HG03280 (cell line): Measurements from ENCODE around the gene DMD.
"Not testable (repeated sequence)": the region's sequence is repeated elsewhere in the genome, so short reads cannot be mapped to it uniquely, and the experiment has no call there.

Experiments
- ATAC-seq: cut with Tn5 transposase; IDR thresholded peaks from one replicate; pipeline ENCODE4 v1.9.1; 2021; ENCODE audit warnings: mild to moderate bottlenecking, moderate library complexity; ENCODE audit not compliant: unreplicated experiment

Gene DMD

DNA sequence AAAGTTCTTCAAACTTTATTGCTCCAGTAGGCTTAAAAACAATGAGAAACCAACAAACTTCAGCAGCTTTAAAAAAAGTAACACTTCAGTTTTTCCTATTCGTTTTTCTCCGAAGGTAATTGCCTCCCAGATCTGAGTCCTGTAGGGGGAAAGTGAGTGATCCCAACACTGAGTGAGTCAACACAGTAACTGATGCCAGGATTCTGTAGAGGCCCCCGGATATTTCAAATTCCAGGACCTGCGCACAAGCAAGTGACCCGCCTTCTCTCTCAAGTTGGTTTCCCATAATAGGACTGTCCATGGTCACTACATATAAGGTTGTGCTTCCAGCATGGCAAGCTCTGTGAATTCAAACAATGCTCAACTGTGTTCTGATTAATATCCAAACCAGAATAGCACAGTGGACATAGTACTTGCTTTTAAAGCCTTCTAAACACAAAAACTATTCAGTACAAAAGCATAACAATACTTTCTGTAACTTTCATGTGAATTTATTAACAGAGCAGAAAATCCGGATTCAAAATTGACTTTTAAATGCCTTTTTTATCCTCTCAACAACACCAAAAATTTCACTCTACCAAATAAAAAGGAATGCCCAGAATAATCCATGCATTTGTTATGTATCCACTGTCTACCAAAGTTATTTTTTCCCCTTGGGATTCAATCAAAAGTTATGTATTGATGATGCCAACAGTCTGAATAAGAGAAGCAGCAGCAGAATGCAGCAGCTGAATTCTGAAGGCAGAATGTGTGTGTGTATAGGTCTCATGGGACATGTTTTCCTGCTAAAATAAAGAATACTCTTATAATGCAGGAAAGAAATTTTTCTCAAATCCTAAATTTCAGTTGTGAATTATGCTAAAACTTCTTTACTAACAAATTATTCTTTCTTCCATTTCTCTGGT is at the start of gene DMD:
Gene DMD (minus strand): TSS at position 194 of the 905 bp plus-strand sequence. CDS start 237 bp downstream, outside the sequence.
- no peak for ATAC-seq

DNA sequence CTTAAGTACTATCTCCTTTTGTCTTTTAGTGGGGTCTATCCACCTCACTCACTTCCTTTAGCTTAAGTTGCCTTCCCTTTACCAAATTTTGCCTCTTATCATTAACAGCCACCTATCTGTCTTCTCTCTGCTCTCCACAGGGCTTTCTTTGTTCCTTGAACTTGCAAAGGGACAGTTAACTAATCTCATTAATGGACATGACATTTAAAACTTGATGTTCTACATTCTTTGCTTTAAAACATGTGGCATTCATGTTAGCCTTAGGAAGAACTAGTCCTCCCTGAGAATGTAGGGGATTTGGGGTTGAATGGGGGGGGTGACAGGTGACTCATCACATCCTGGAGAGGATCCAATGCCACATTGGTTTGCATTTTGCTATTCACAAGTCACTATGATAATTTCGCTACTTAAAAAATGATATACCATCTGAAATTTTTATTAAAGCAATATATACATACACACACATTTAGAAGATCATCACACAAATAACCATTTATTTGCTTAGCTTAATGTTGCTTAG is 41.0 kb upstream of the DMD start:
- ATAC-seq, result no peak

DNA sequence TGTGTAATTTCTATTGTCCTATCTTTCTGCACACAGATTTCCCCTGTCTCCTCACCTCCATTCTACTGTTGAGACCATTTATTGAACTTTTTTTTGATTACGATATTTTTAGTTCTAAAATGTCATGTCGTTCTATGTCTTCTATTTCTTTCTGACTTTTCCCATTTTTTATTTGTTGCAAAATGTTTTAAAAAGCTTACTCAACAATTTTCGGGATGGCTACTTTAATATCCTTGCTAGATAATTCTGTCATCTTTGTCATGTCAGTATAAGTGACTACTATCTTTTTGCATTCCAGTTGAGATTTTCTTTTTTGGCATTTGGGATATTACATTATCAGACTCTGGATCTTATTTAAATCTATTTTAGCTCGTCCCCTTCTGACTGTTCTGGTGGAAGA is 7.5 kb upstream of the DMD start:
- no peak for ATAC-seq

DNA sequence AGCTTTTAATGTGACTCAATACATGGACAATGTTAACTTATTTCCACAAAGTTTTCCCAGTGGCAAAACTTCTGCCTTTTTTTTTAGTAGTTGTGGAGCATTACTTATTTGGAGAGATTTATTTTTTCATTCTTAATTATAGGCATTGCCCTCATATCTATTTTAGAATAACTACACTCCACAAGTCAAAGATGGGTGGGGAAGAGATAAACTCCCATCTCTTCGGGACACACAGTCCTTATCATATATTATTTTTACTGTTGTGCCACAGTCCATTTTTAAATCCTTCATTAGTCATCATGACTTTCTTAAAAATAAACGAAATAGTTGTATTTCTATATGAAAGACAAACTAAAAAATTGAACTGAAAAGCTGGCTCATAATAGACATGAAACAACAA is 1.2 kb downstream of the DMD start:
- ATAC-seq, result no peak

DNA sequence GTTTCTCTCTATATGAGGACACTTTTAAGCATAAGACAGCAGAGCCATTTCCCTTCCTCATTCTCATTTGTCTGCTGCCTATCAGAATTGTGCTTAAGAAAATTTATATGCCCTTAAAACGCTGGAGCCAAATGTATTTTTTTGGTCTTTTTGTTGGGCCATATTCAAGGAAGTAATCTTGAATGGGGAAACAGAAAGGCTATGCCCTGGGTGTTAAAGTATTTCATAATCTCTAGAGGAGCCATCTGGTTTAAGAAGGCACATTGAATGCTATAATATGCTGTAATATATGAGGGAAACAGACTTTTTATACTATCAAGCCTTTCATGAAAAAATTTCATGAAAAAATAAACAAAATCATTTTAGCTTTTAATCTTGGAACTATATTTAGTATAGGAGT is 4.3 kb downstream of the DMD start:
- ATAC-seq, result no peak

DNA sequence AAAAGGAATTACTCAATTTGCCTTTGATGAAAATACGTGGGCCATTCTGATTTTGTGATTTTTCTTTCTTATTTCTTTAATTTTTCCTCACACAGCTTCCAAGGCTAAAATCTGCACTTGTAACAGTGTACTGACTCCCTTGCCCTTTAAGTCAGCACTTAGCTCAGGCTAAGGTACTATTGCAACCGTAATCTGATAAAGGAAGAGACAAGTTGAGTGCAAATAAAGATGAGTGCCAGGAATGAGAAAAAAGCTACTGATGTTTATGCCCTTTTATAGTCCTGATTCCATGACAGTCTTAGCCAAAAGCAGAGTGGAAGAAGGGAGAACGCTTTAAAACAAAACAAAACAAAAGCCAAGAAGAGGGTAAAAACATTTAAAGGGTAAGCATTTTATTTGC is 6.0 kb downstream of the DMD start:
- ATAC-seq, result no peak

DNA sequence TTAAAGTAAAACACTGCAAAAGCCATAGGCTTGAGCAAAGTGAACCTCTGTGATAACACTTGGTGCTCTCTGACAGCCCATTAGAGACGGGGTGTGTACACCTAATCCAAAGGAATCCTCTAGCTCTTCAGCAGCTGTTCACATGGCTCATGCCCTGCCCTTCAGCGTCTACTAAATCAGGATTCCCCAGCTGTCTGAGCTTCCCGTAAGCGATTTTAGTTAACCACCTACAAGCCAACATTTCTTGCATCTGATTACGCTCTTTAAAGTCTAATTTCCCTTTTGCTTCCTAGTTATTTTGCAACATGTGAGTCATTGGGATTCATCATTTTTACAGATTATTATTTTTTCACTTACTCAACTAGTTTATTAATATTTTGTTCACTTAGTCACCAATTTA is 6.5 kb downstream of the DMD start:
- no peak for ATAC-seq

DNA sequence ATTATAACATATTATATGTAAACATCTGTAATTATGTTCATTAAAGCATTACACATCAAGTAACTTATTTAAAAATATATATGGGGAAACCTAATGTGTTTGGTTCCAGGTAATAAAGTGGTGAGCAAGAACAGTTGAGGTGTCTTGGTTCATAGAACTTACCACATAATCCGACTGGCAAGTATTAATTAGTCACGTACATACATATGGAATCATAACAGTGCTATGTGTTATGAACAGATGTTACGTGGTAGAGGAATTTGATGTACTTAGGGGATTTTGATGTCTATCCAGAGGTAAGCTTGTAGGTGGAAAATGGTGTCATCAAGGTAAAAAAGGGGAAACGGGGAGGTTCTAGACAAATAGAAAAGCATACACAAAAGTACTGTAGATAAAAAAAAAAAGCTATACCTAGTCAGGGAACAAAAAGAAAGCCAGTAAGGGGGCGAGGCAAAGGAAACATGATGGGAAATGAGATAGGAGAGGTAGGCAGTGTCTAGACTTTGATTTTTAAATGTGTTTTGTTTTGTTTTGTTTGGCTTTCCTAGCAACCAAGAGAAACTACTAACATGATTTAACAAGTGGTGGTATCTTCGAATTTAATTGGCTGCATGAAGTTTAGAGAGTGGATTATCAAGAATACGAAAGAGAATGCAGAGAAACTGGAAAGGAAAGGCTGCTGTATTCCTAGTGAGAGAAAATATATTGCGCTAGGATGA is 12.6 kb downstream of the DMD start:
- no peak for ATAC-seq

DNA sequence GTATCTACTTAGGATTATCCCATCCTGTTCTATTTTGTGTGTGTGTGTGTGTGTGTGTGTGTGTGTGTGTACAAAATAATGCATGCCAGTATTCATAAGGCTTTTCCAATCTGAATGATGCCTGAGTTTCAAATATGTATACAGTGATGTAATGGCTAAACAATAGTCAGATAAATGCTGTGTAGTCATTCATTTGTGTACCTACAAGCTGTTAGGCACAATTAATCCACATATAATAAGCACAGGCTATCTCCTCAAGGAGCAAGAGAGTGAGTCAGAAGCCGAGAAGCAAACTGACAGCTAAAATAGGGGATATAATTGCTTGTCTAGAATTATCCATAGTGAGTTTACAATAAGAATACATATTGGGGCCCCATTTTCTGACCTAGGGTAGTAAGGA is 15.7 kb downstream of the DMD start:
- ATAC-seq, result no peak

DNA sequence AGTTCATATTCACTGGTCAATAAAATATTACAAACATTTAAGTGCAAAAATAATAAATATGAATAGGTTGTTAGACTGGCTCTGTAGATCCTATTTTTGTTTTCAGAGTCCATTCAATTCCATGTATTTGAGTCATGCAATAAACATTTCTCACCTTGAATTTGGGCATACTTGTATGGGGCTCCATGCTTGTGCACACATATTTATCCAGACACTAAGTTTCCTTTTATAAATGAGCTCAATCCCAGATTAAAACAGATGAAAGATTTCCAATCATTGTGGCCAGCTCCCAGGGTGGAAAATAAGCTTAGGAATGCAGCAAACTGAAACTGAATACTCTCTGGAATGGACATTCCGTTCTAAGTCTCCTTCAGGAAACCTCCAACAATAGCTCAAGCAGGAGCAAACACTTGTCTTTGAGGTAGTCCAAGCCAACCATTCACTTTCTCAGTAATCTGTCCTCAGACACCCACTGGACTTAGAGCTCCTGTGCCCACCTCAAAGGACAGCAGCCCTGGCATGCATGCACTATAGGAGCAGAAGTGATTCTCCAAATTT is 16.4 kb downstream of the DMD start:
- ATAC-seq, result no peak

DNA sequence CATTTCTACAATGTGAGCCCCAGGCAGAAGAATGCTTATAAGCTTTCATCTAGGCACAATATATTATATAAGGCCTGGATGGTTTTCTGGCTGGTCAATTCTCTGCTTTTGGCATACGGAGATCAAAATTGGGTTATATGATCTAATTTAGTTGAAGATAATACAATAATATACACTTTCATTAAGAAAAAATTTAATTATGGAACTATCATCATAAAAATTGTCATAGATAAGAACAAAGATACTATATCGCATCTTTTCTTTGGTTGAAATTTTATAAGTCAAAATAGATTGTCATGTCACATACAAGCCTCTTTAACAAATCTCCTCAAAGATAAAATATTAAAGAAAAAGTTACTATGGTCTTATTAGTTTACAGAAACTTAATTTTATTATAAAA is 17.1 kb downstream of the DMD start:
- no peak for ATAC-seq

DNA sequence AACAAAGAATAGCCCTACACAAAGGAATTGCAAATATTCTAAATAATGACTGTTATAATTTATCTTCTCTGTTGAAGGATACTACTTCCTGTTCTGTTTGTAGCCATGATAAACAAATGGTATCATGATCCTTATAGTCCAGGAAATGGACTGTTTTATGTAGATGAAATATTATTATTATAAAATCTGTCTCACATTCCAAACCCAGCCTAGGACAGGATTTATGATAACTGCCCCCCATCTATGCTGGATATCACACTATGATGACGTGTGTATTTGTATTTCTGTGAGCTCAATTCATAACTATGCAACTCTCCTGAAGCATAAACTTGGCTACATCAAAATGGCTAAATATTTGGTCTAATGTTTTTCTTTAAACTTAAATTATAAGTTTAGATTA is 21.3 kb downstream of the DMD start:
- no peak for ATAC-seq

DNA sequence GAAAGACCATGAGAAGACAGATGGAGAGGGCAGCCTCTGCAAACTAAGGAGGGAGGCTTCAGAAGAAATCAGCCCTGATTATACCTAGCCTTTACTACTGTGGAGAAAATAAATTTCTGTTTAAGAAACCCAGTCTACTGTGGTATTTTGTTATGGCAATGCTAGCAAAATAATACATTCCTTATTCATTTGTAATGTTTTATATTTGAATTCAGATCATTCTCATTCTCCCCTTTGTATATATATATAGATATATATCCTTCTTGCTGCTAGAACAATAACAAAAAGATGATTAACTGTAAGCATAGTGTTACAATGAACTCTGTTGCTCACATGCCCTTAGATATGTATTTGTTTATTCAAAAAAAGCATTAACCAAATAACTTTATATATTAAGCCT is 22.5 kb downstream of the DMD start:
- ATAC-seq, result no peak

DNA sequence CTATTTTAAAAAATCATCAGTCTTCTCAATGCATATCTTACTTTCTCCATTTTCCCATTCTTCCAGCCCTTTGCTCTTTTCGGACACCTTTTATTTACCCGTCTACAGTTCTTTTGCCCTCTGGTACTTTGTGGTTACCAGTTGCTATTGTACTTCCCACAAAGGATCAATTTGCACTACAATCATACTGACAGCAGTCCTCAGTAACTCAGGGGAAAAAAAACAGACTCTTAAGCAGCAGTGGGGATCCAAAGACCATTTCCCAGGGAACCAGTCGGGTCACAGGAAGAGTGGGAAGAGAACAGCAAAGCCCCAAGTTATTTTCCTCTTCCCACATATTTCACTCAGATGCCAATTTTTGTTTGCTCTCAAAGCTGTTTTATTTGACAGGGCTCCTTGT is 23.1 kb downstream of the DMD start:
- ATAC-seq, result no peak

DNA sequence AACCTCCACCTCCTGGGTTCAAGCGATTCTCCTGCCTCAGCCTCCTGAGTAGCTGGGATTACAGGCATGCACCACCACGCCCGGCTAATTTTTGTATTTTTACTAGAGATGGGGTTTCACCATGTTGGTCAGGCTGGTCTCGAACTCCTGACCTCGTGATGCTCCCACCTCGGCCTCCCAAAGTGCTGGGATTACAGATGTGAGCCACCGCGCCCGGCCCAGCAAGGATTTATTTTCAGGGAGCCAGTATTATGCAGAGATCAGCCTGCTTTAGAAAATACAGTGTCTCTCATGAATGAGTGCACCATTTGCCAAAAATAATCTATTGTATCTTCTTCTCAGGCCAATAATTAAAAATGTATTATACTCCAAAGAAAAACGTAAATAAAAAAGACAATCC is 26.5 kb downstream of the DMD start:
- ATAC-seq, result not testable (repeated sequence)

DNA sequence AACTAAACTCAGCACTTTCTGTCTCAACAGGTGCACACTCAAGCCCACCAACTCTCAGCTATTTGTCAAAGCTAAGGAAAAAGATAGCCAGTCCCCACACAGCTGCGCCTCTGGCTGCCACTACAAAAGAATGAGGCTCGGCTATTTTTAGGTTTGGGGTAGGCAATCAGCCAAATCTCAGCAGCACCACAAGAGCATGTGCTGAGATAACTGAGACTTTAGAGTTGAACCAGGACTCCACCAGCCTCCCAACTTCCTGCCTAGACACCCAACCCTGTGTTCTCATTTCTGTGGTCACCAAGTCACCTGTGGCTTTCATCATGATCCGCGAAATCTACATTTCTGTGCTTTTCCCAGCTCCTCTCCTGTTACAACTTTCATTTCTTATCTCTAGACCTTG is 28.0 kb downstream of the DMD start:
- no peak for ATAC-seq

DNA sequence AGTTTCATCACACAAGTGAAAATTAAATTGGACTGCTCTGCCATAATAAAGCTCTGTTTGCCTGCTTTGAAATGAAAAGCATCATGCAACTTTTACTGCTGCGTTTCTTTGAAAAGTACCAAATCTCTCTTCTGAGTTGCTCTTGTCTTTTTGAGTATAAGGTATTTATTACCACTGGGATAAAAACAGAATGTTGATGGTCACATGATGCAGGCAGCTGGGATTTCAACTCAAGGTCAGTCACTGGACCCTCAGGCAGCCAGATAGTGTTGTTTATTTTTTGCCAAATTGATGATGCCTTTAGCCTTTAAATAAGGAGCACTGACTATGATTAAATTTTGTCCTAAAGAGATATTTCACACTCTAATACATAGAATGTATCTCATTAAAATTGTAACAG is 32.7 kb downstream of the DMD start:
- no peak for ATAC-seq

DNA sequence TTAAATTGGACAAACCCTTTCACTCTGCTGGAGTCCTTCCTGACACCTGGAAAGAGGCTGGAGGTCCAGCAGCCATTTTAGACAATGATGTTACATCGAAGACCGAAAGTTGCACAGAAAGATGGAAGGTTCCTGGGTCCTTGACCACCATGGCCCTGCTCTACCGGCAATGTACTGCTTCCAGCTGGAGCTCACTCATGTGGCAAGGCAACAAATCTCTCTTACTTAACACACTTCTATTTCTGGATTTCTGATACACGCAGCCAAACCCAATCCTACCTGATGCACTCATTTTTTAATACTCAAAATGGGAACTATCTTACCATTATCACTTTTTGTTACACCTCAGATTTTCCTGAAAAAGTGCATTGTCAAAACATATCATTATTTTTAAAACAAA is 33.1 kb downstream of the DMD start:
- no peak for ATAC-seq

DNA sequence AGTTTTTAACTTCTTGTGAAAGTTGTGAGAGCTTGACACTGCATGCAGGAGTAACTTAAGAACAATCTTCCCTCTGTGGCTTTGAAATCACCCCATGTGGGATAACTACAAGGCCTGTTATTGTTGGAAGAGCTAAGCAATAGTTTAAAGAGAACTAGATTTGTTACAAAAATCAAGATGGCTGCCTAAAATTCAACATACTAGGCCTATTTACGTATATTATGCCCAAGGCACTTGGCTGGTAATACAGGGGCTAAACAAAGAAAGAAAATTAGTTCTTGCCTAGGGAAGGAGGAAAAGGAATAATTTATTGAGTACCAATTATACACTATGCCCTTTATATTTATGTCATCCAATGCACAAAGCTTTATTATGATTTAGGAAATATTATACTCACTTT is 36.1 kb downstream of the DMD start:
- no peak for ATAC-seq

DNA sequence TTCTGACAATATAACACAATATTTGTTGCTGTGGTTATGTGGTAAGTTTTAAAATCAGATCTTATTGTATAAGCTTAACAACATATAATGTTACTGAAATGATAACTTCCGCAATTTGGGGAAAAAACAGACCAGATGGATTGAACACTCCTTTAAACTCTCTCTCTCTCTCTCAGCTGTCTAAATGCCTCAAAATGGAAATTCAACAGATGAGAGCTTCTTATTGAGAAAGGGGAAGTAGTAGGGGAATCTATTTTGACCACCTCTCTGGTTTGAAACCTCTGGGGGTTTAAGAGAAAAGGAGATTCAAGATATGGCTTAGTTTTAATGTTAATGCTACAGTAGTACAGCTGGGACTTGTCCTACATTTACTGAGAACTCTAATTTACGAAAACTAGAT is 40.3 kb downstream of the DMD start:
- no peak for ATAC-seq

DNA sequence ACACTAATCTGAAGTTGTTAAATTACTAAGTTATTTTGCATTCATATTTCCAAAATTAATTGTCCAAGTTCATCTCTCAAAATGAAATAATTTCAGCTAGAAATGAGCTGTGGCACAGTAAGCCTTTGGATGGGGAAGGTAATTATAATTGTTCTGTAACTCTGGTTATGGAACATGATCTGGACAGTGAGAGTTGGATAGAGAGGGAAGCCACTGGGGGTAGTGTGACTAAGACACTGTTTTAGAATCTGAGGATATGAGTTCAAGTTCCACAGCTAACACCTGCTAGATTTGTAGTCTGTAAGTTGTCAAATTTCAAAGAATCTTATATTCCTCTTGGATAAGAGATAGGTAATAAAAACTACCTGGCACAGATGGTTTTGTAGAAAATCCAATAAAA is 49.5 kb downstream of the DMD start:
- no peak for ATAC-seq

DNA sequence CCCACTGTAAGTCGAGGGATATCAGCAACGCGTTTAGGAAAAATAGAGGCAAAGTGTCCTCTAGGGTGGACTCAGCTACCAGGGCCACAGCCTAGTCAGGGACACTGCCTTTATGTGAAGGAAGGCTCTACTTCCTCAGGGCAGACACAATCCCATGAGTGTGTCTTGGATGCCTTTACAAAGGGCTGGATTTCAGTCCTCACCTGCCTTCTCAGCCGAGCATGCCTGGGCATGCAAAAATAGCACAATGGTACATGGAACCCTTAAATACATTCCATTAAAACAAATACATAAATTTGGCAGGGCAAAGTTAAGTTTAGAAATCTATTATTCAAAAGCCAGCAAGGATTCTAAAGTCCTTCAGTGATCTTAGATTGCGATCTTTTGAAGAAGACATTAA is 51.1 kb downstream of the DMD start:
- no peak for ATAC-seq
